NCI-H1436 (cell line): Measurements from ENCODE around the gene RER1.

Experiments used
- DNase-seq: peaks from one replicate; lab custom pipeline; 2025; lab: John Stamatoyannopoulos, UW

The RER1 gene, protein sequence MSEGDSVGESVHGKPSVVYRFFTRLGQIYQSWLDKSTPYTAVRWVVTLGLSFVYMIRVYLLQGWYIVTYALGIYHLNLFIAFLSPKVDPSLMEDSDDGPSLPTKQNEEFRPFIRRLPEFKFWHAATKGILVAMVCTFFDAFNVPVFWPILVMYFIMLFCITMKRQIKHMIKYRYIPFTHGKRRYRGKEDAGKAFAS

DNA sequence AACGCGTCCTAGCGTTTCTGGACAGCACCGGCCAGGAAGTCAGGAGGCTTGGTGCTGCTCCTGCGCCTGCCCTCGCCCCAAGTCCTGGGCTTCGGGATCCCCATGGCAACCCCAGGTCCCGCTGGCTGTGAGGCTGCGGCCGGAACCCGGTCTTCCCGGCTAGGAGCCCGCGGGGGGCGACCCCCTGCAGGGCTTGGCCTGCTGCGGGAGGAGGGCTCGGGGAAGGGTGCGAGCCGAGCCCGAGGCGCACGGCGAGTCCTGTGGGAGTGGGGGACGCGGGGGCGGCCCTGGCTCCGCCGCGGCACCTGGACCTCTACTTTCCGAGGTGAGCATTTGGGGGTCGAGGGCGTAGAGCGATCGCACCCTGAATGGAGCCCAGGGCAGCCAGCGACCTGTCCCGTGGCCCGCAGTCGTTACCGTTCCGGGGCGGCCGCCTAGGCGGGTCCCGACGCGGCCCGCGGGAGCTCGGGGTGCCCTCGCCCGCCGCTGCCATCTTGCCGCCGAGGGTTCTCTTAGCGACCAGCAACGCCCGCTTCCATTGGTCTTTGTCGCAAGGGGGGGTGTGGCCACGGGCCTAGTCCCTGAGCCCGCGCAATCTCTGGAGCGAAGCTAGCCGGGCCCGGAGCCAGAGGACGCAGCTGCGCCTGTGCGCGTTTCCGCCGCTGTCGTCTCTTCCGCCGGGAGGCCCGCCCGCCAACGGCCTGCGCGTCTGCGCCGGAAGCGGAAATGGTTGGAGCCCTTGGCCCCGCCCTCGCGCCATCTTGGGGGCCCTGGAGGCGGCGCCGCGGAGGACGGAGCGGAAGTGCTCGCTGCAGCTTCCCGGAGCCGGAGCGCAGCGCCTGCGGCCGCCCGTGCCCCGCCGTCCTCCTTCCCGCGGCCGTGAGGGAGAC, at the start of gene RER1, which contains the start of gene MORN1:
Gene RER1 (plus strand): TSS at position 801 of the 890 bp plus-strand sequence. CDS start 3,950 bp downstream, outside the sequence.
Gene MORN1 (minus strand): TSS at position 514 of the 890 bp plus-strand sequence. CDS start 21 bp downstream, at position 493.
- DNase-seq, result peak; percentile 98

DNA sequence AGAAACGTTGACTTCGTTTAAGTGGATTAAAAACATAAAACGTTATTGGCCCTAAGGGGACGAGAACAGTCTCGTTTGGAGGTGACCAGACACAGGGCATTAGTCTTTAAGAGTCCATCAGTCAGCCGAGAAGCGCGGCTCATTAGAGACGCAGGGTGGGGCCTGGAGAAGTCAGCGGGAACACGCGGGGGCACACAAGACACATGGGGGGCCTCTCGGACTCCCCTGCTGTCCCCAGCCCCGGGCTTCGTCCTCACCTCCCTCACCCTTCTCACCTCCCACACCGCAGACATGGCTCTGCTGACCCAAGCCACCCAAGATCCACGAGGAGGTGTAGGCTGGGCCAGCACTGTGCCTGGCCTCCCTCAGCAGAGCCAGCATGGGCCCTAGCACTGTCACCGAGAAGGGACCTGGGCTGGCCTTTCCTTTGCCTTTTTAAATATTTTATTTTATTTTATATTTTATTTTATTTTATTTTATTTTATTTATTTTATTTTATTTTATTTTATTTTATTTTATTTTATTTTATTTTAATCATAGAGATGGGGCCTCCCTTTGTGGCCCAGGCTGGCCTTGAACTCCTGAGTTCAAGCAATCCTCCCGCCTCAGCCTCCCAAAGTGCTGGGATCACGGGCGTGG, 49.1 kb upstream of the RER1 start:
- no peak for DNase-seq

DNA sequence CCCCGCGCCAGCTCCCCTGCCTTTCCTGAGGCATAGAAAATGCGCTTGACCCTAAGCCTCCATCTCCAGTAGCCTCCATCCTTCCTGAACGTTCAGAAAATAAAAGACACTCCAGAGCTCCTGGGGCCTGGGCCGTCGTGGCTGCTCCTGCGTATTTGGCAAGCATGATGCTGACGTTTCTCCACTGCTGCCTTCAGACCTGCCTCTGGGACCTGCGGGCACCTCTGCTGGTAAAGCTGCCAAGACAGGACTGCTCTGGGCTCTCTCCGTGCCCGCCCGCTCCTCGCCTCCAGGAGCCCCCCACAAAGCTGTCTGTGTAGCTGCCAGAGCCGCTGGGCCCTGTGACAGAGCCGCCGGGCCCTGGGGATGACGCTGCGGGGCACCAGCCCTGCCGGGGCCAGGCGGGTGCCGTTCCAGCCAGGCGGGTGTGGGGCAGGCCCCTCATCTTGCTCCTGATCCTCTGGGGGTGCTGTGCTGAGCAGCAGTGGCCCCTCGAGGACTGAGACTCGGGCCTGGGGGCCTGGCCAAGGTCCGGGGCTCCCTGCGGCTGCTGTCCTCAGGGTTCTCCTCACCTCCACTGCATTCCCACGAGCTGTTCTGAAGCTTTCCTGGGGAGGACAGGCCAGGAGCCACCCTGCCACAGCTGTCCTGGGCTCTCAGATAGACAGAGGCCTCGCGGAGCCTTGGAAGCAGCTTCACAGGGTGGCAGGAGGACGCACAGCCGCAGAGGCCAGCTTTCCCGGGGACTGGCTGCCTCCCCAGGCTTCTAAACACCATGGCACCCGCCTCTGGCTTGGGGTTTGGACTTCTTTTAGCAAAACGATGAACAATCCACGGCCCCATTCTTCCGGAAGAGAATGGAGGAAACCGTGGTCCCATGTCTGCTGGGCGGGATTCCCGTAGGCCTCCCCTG, 48.4 kb upstream of the RER1 start:
- no peak for DNase-seq

DNA sequence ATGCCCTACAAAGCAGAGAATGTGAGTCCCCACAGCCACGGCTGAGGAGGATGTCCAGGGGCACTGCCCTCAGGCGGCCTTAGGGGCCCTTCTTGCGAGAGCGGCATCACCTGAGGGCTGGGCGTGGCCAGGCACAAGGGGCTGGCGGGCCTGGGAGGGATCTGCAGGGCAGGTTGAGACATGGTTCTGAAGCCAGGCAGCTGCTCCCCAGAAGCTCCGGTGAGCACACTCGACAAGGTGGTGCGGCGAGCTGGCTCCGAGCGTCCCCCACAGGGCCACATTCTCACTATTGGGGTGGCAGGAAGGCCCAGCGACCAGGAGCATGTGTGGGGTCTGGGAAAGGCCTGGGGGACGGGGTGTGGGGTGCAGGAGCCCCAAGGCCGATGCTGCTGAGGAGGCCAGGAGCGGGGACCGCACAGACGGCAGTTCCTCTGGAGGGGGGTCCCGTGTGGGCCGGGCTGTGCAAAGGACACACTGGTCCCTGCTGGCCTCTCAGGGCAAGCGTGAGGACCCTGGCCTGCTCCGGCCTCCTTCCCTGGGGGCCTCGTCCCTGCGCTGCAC, 47.4 kb upstream of the RER1 start:
- DNase-seq, result peak; percentile 66

DNA sequence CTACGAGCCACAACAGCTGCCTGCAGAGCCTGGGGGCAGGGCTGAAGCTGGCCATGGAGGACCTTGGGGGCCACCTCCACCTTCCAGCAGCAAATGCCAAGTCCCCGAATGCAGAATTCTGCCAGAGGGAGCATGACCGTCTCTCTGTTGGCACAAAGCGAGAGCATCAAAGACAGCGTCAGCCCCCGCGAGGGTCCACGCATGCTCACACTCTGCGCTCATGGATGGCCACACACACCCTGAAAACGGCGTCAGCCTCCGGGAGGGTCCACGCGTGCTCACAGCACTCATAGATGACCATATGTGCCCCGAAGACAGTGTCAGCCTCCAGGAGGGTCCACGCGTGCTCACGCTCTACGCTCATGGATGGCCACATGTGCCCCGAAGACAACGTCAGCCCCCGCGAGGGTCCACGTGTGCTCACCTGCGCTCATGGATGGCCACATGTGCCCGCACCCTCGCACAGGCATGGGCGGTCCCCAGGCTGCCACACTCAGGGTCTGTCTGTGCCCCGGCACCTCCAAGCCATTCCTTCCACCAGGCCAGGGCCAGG, 46.8 kb upstream of the RER1 start:
- no peak for DNase-seq

DNA sequence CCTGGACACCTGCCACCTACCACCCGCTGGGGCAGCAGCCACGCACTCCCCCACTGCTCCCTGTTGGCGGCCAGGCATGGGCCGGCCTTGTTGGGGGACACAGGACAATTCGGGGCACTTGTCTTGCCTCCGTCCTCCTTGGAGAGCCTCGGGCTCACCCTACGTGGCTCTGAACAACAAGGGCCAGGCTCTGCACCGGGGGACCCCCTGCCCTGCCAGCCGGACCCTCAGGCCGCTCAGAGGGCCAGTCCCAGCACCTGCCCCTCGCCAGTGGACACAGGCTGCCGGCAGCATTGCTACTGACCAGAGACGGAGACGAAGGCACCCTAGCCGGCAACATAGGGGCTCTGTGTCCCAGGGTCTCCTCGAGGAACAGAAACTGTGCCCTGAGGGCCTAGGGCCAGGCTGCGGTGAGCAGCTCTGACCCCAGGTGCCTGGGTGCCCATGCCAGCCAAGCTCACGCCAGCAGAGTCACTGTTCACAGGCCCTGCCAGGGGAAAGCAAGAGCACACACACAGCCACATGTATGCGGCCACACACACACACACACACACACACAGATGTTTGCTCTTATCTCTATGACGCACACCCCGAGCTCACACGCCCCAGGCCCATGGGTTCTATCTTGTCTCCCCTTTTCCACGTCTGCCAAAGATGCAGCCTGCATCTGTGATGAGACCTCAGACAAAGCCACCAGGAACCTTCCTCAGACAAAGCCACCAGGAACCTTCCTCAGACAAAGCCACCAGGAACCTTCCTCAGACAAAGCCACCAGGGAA, 46.2 kb upstream of the RER1 start:
- DNase-seq, result no peak

DNA sequence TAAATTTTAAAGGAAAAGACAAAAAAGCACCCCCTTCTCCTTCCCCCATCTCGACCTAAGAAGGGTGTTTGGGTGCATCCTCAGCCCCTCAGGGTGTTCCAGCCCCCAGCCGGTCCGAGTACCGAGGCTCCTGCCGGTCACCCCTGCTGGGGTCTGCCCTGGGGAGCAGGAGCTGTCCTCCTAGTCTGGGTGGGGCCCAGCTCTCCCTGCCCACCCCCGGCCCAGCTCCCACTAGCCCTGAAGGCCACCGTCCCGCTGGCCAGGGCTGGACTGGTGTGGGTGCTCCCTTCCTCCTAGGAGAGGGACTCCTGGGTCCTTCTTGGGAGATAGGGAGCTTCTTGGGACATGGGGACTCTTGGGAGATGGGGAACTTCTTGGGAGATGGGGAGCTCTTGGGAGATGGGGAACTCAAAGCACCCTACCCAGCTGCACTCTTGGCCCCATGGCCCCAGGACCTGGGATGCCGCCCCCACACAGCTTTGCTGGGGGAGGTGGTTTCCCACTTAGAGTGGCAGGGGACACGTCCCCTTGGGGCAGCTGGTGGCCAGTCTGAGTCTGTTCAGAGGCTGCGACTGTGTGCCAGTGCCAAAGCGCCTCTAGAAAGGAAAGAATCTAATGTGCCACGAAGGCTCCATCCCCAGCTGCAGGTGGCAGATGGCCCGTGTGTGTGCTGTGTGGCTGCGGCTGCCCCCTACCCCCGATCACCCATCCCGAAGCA, 44.8 kb upstream of the RER1 start:
- no peak for DNase-seq

DNA sequence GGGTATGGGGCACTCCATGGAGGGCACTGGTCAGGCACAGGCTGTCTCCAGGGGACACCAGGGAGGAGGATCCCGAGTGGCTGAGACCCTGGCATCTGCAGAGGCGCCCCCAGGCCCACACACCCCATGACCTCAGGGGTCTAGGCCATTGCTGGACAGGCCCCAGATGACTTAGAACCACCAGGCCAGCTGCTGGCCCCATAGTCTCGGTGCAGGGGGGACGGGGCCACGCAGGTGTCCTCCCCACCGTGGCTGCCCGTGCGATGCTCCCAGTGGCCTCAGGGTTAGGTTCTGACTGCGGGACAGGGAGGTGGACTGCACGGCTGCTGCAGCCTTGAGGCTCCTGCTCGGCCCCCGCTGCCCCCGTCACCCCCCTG, 44.2 kb upstream of the RER1 start:
- no peak for DNase-seq

DNA sequence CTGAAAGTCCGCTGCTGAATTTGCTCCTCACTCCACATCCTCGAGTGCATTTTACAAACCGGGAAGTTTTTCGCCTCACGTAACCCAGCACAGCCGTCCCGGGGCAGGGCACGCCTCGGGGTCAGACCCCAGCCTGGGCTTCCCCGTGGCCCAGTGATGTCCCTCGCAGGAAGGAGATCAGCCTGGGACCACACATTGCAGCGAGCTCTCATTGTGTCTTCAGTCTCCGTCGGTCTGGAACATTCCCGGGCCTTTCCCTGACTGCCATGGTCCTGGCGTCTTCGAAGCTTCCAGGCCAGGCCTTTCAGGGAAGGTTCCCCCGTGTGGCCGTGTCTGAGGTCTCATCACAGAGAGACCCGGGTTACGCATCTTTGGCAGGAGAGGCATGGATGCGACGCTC, 43.7 kb upstream of the RER1 start:
- DNase-seq, result no peak

DNA sequence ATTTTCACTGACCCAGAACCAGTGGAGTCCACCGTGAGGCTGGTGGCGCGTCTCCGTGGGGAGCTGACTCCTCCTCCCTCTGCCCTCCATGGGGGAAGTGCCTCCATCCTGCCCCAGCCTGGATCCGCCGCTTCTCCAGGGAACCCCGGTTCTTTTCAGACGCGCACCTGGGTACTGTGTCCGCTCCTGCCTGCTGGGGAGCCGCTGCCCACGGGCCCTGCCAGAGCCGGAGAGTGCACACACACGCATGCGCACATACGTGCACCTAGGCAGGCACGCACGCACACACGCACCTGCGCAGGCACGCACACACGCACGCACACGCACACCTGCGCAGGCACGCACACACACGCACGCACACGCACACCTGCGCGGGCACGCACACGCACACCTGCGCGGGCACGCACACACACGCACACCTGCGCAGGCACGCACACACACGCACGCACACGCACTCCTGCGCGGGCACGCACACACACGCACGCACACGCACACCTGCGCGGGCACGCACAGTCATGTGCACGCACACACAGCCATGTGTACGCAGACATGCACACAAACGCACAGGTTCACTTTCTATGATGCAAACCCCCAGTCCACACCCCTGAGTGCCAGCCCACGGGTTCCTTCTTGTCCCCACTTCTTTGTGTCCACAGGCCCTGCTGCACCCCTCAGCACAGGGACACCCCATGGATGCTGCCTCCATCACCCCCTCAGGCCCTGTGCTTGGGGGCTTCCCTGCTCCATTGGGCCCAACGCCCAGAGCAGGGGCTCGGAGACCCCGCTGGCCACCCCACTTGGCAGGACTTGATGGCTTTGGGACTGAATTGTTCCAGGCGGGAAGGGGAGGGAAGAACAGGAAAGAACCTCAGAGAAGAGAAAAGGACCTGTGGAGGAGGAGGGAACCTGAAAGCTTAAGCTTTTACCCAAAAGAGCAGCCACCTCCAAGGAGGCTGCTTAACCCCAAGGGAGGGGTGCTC, 43.0 kb upstream of the RER1 start:
- no peak for DNase-seq

DNA sequence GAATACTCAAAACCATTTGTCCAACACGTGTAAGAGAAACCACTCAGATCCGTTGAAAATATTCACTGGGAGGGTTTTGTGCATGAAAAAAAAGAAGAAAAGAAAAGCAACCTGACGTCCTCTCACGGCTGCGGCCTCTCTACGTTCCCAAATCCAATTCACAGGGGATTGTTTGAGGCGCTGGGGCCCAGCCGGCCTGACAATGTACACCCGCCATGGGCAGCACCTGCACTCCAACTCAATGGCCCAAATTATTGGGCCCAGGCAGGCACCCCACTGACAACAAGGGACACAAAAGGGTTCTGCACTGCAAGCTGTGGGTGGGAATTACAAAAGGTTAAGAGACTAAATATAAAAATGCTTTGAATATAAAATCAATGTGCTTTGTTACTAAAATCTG, 41.8 kb upstream of the RER1 start:
- no peak for DNase-seq

DNA sequence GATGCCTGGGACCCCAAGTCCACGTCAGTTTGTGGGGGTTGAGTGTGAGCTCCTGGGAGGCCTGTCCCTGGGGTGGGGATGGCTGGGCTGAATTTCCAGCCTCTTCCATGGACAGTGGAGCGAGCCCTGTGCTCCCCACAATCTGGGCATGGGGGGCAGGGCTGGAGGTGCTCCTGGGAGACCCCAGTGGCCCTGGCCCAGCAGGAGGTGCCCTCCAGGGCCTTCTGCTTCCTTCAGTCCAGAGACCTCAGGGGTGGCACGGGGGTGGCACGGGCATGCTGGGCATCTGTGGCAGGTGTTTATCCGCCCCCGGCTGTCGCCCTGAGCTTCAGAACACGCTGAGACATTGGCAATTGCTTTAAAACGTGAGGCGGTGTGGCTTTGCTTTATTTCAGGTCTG, 41.1 kb upstream of the RER1 start:
- DNase-seq, result no peak

DNA sequence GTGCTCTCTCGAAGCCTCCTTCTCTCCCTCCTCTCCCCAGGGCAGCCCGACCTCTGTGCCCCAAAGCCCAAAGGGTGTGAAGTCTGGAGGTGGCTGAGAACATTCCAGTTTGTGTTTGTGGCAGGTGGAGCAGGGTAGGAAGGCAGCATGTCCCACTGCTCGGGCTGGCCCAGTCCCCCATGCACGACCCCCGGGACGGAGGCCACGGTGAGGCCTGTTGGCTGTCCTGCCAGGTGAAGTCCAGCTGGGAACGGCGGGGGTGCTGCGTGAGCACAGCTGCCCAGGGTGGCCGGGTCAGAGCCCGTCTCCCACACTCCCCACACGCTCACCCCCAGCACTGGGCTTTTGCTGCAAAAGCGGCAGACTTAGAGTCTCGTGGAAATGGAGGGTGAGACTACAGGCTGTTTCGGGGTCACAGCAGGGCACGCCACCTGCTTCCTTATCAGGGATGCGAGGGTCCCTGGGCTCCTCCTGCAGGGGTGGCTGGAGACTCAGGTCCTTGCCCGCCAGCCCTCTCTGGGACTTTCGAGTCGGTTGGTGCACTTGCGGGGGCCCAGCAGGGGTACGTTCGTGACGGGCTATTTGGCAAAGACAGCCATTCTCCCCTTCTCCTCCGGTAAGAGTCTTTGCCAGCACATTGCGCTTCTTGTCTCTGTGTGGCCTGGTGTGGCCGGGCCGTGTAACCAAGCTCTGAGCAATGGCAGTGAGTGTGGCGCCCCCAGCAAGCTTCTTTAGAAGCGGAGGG, 40.6 kb upstream of the RER1 start:
- no peak for DNase-seq

DNA sequence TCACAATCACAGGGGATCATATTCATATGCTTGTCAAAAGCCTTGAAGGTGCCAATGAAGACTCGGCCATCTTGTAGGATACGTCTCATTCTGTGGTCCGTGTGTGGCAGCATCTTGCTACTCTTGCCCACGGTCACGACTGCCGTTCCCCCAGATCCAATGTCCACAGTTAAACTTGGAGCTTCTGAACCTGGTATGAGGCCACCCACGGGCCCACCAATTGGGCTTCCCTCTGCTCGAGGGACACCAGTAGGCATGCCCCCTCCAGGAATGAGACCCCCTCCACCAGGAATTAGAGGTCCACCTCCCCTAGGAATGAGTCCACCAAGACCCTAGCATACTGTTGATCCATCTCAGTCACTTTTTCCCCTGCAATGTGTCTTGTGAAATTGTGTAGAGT, 39.9 kb upstream of the RER1 start:
- DNase-seq, result no peak

DNA sequence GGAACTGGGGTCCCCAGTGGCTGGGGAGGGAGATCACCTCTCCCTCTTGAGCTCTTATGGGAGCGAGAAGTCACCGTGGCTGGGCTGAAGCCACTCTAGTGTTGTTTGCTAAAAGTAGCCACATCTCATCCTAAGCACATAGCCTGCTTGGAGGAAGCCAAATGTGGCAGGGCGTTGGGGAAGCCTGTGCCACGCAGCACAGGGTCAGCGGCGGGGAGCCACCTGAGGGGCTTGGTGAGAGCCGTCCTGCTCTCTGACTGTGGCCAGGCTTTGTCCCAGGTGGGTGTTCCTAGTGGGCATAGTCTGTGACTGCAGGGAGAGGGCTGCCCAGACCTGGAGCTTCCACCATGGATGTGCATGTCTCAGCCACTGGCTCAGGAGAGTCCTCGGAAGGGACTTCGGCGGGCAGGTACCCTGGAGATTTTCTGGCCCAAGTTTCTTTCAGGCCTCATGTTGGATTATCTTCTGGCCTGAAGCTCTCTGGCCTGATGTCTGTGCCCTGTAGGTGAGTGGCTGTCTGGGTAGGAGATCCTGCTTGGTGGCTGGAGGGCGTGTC, 39.2 kb upstream of the RER1 start:
- DNase-seq, result no peak

DNA sequence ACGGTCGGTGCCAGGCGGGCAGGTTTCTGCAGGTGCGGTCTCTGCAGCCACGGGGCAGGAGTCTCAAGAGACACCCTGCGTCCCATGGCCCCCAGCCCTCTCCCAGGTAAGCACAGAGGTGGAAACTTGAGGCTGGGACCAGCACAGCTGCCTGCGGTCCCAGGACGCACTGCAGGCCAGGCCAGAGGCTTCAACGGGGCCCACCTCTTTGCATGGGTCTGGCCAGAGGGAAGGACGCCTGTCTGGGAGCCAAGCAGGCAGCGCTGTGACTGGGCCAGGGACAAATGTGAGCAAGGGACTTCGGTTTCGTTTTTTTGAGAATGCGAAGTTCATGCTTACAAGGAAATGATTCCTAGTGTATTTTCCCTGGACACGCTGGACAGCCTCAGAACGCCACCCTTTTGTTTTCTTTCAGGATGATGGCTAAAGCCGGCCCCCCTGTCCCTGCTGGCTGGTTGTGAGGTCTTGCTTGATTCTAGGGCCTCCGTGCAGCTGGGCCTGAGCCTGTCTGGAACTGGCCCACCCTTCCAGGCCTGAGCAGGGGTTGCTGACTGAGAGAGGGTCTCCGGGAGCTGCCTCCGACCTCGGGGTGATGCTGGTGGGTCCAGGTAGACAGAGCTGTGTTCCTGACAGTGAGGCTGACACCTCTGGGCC, 38.6 kb upstream of the RER1 start:
- no peak for DNase-seq
